H1 (cell line): Measurements from ENCODE around the gene CDCA3. TPM values are rescaled to one million over a fixed set of nuclear protein-coding genes. Genes with fewer than 3 reads are reported as not detected.

ENCODE experiments used
- CTCF ChIA-PET: fragments of 300-600 bp; sonication (Branson Sonifier 250); formaldehyde crosslinking; loops from one replicate; lab custom pipeline; 2021; ENCODE audit not compliant: partially characterized antibody; lab: Charles Lee
- POLR2A ChIA-PET: fragments of 300-600 bp; sonication (Branson Sonifier 250); formaldehyde crosslinking; loops from one replicate; lab custom pipeline; 2021; ENCODE audit warnings: inconsistent platforms; ENCODE audit not compliant: partially characterized antibody; lab: Charles Lee
- DNase-seq, 2 experiments: peaks; one replicate each; pipeline versions ENCODE4 v3.0.0 to v3.0.0-alpha.2; 2010 to 2022; ENCODE audit warnings: low spot score in 2 of 2, low read depth in 1 of 2, mixed read lengths in 1 of 2
- FAIRE-seq: peaks from 2 replicates; lab custom pipeline; 2011; peaks lifted over from hg19 to GRCh38; lab: Jason Lieb, UNC
- H2AFZ ChIP-seq: 2 replicates; pipeline ENCODE4 v1.8.1; 2012; ENCODE audit warnings: low read length, inconsistent platforms
- H2AK5ac ChIP-seq: 2 replicates; pipeline ENCODE4 v1.6.1; 2013; ENCODE audit warnings: low read depth, low read length
- H2BK120ac ChIP-seq: replicated peaks from 2 replicates; pipeline ENCODE3; 2013; ENCODE audit warnings: low read depth, low read length, inconsistent platforms
- H2BK12ac ChIP-seq: 2 replicates; pipeline ENCODE4 v1.6.1; 2013; ENCODE audit warnings: low read depth, low read length
- H2BK15ac ChIP-seq: 2 replicates; pipeline ENCODE4 v1.6.1; 2013; ENCODE audit warnings: low read length
- H2BK20ac ChIP-seq: 2 replicates; pipeline ENCODE4 v1.6.1; 2013; ENCODE audit warnings: low read length
- H2BK5ac ChIP-seq: 2 replicates; pipeline ENCODE4 v1.6.1; 2013; ENCODE audit warnings: low read depth, low read length
- H3K14ac ChIP-seq: 2 replicates; pipeline ENCODE4 v1.6.1; 2013; ENCODE audit warnings: inconsistent platforms; ENCODE audit not compliant: insufficient read length
- H3K18ac ChIP-seq: 2 replicates; pipeline ENCODE4 v1.6.1; 2013; ENCODE audit warnings: low read length; ENCODE audit errors: extremely low read depth
- H3K23ac ChIP-seq: 2 replicates; pipeline ENCODE4 v1.6.1; 2013; ENCODE audit warnings: inconsistent platforms; ENCODE audit not compliant: insufficient read length
- H3K23me2 ChIP-seq: 2 replicates; pipeline ENCODE4 v1.6.1; 2013; ENCODE audit warnings: low read depth, low read length
- H3K27ac ChIP-seq: 2 replicates; pipeline ENCODE4 v1.6.1; 2011; ENCODE audit warnings: low read depth, low read length, inconsistent platforms
- H3K27me3 ChIP-seq, 4 experiments: replicated peaks in 1 of 4; 1 replicate in 1 of 4; 2 replicates in 3 of 4; pipeline versions ENCODE4 v1.6.1 to v1.8.1; 2011 to 2013; ENCODE audit warnings: low read length in 3 of 4, mild to moderate bottlenecking in 3 of 4, inconsistent platforms in 2 of 4, mixed read lengths in 2 of 4, moderate library complexity in 1 of 4; ENCODE audit not compliant: control insufficient read depth in 3 of 4, insufficient read depth in 3 of 4; ENCODE audit errors: extremely low read depth in 1 of 4
- H3K36me3 ChIP-seq, 4 experiments: 2 replicates each; pipeline versions ENCODE4 v1.6.1 to v1.8.1; 2011 to 2013; ENCODE audit warnings: mild to moderate bottlenecking in 4 of 4, low read length in 3 of 4, moderate library complexity in 2 of 4, control low read depth in 1 of 4, inconsistent platforms in 1 of 4; ENCODE audit not compliant: insufficient read depth in 4 of 4, control insufficient read depth in 2 of 4
- H3K4ac ChIP-seq: replicated peaks from 2 replicates; pipeline ENCODE3; 2013; ENCODE audit warnings: low read length, low read depth, mixed read lengths, inconsistent platforms; ENCODE audit not compliant: insufficient read length
- H3K4me1 ChIP-seq, 4 experiments: replicated peaks in 1 of 4; 1 replicate in 1 of 4; 2 replicates in 3 of 4; pipeline versions ENCODE4 v1.6.1 to v1.8.1; 2011 to 2013; ENCODE audit warnings: low read length in 3 of 4, inconsistent platforms in 2 of 4, mixed read lengths in 1 of 4; ENCODE audit not compliant: insufficient read depth in 4 of 4, control insufficient read depth in 3 of 4
- H3K4me2 ChIP-seq, 2 experiments: 2 replicates each; pipeline versions ENCODE4 v1.6.1 to v1.8.1; 2011 to 2013; ENCODE audit warnings: low read depth in 2 of 2, low read length in 2 of 2, control low read depth in 1 of 2, inconsistent platforms in 1 of 2, mild to moderate bottlenecking in 1 of 2; ENCODE audit not compliant: insufficient read depth in 1 of 2
- H3K4me3 ChIP-seq, 4 experiments: fragments of 200-600, 300-600 bp in 1 of 4; sonication (generic), shearing (Covaris generic), sonication (Bioruptor Twin) in 1 of 4; 2 replicates each; pipeline versions ENCODE4 v1.5.1 to v1.8.1; 2011 to 2016; ENCODE audit warnings: low read length in 4 of 4, low read depth in 3 of 4, control low read depth in 2 of 4, inconsistent platforms in 2 of 4, mild to moderate bottlenecking in 2 of 4, mixed read lengths in 1 of 4, moderate library complexity in 1 of 4; ENCODE audit not compliant: insufficient read depth in 2 of 4; ENCODE audit errors: extremely low read depth in 1 of 4
- H3K56ac ChIP-seq: replicated peaks from 2 replicates; pipeline ENCODE3; 2013; ENCODE audit warnings: low read depth, mild to moderate bottlenecking, mixed read lengths, low read length, inconsistent platforms; ENCODE audit not compliant: insufficient read length
- H3K79me1 ChIP-seq: 2 replicates; pipeline ENCODE4 v1.6.1; 2013; ENCODE audit warnings: low read depth, low read length, control low read depth
- H3K79me2 ChIP-seq, 2 experiments: 2 replicates each; pipeline versions ENCODE4 v1.6.1 to v1.8.1; 2012 to 2013; ENCODE audit warnings: low read length in 2 of 2, mild to moderate bottlenecking in 2 of 2, inconsistent platforms in 1 of 2; ENCODE audit not compliant: insufficient read depth in 2 of 2, control insufficient read depth in 1 of 2
- H3K9ac ChIP-seq, 4 experiments: replicated peaks in 1 of 4; 1 replicate in 1 of 4; 2 replicates in 3 of 4; pipeline versions ENCODE4 v1.6.1 to v1.8.1; 2011 to 2013; ENCODE audit warnings: low read depth in 3 of 4, low read length in 3 of 4, control low read depth in 2 of 4, mild to moderate bottlenecking in 2 of 4, moderate library complexity in 2 of 4, inconsistent platforms in 1 of 4; ENCODE audit errors: extremely low read depth in 1 of 4
- H3K9me3 ChIP-seq, 2 experiments: 2 replicates each; pipeline versions ENCODE4 v1.6.1 to v1.8.1; 2012 to 2013; ENCODE audit warnings: mild to moderate bottlenecking in 2 of 2, moderate library complexity in 2 of 2, control low read depth in 1 of 2, inconsistent platforms in 1 of 2, low read depth in 1 of 2, low read length in 1 of 2, mixed read lengths in 1 of 2; ENCODE audit not compliant: insufficient read depth in 2 of 2
- H4K20me1 ChIP-seq, 2 experiments: replicated peaks in 1 of 2; 2 replicates each; pipeline versions ENCODE3 to v1.8.1; 2011 to 2013; ENCODE audit warnings: inconsistent platforms in 2 of 2, low read length in 2 of 2, mild to moderate bottlenecking in 1 of 2; ENCODE audit not compliant: insufficient read depth in 2 of 2, control insufficient read depth in 1 of 2
- H4K5ac ChIP-seq: 2 replicates; pipeline ENCODE4 v1.6.1; 2013; ENCODE audit warnings: low read length, low read depth, mixed read lengths, inconsistent platforms; ENCODE audit not compliant: insufficient read length
- H4K8ac ChIP-seq: 2 replicates; pipeline ENCODE4 v1.8.0; 2013; ENCODE audit warnings: mild to moderate bottlenecking, moderate library complexity, low read length, inconsistent platforms; ENCODE audit not compliant: insufficient read depth; ENCODE audit errors: extremely low read depth
- H4K91ac ChIP-seq: replicated peaks from 2 replicates; pipeline ENCODE3; 2013; ENCODE audit warnings: low read length, mixed read lengths, inconsistent platforms; ENCODE audit not compliant: insufficient read length
- ASH2L ChIP-seq: fragments of 200-600, 300-600 bp; sonication (generic); IDR thresholded peaks from one replicate; pipeline ENCODE4 v1.7.1; 2017; ENCODE audit warnings: low read length
- BCL11A ChIP-seq, 2 experiments: IDR thresholded peaks; one replicate each; pipeline ENCODE4 v1.6.1; 2011; ENCODE audit warnings: low read depth in 2 of 2, low read length in 2 of 2, mild to moderate bottlenecking in 2 of 2
- CTBP2 ChIP-seq: IDR thresholded peaks from 2 replicates; pipeline ENCODE4 v1.7.0; 2011; ENCODE audit warnings: borderline replicate concordance, mild to moderate bottlenecking, moderate library complexity, mixed read lengths, low read length; ENCODE audit not compliant: insufficient read depth, insufficient read length
- GTF2F1 ChIP-seq: IDR thresholded peaks from 2 replicates; pipeline ENCODE4 v1.6.1; 2012; ENCODE audit warnings: low read depth, low read length, improper control_type of control experiment, borderline replicate concordance
- HDAC6 ChIP-seq: IDR thresholded peaks from one replicate; pipeline ENCODE4 v1.7.1; 2012; ENCODE audit warnings: low read depth, mild to moderate bottlenecking, inconsistent platforms, low read length, moderate library complexity
- JUND ChIP-seq: IDR thresholded peaks from 2 replicates; pipeline ENCODE4 v1.6.1; 2011; ENCODE audit warnings: mild to moderate bottlenecking, improper control_type of control experiment, low read length
- NRF1 ChIP-seq: IDR thresholded peaks from 2 replicates; pipeline ENCODE4 v1.6.1; 2011; ENCODE audit warnings: mild to moderate bottlenecking, low read depth, low read length, improper control_type of control experiment
- POLR2AphosphoS5 ChIP-seq: IDR thresholded peaks from 2 replicates; pipeline ENCODE4 v1.6.1; 2011; ENCODE audit warnings: low read depth, low read length
- RBBP5 ChIP-seq: IDR thresholded peaks from 2 replicates; pipeline ENCODE4 v1.7.1; 2012; ENCODE audit warnings: low read depth, mild to moderate bottlenecking, inconsistent platforms, low read length, moderate library complexity, borderline replicate concordance
- SIX5 ChIP-seq: IDR thresholded peaks from 2 replicates; pipeline ENCODE4 v1.6.1; 2011; ENCODE audit warnings: mild to moderate bottlenecking, low read depth, low read length
- SP2 ChIP-seq: IDR thresholded peaks from 2 replicates; pipeline ENCODE4 v1.6.1; 2012; ENCODE audit warnings: mild to moderate bottlenecking, low read length, inconsistent platforms
- SP4 ChIP-seq: IDR thresholded peaks from 2 replicates; pipeline ENCODE4 v1.6.1; 2012; ENCODE audit warnings: low read length, inconsistent platforms
- YY1 ChIP-seq: IDR thresholded peaks from 2 replicates; pipeline ENCODE4 v1.6.1; 2011; ENCODE audit warnings: low read depth, mild to moderate bottlenecking, low read length
- WGBS, 2 experiments: shearing (Covaris generic) in 1 of 2; methylation state at CpG; one replicate each; pipeline versions ENCODE4 v1.1.6 to v1.1.7; 2013 to 2015; ENCODE audit warnings: low lambda C conversion rate in 2 of 2, mixed read lengths in 2 of 2, inconsistent platforms in 1 of 2, low coverage in 1 of 2, missing lambda C conversion rate in 1 of 2; ENCODE audit not compliant: insufficient replicate concordance in 2 of 2, insufficient coverage in 1 of 2, insufficient read length in 1 of 2; ENCODE audit errors: extremely low coverage in 1 of 2, missing lambda C conversion rate in 1 of 2; 5-methylcytosine and 5-hydroxymethylcytosine counted together
- polyA plus RNA-seq, 7 experiments: library from polyadenylated mRNA; depleted of rRNA in 3 of 7; stranded (reverse) in 5 of 7; unstranded in 2 of 7; fragments of >200 nt in 5 of 7; fragments of 200-250 nt in 2 of 7; gene quantifications; 1 replicate in 5 of 7; 2 replicates in 1 of 7; 4 replicates in 1 of 7; pipeline versions ENCODE4 v1.2.1 to v1.2.3, GENCODE V29; 2011 to 2013; ENCODE audit warnings: missing spikeins in 2 of 7, mixed read lengths in 2 of 7
- total RNA-seq: library from RNA; stranded (reverse); fragmentation: NEBNext Ultra II Directional; extraction: Animal tissue kit (Norgen Biotek cat#: 25700); gene quantifications from 2 replicates; pipeline ENCODE4 v1.2.1, GENCODE V29; 2021
- TF ChIP-seq, protein P1 (sequence below): IDR thresholded peaks from 2 replicates; pipeline ENCODE4 v1.6.1; 2011; ENCODE audit warnings: low read depth, mild to moderate bottlenecking, low read length; ENCODE audit not compliant: insufficient read depth

Gene CDCA3
- total and polyA plus RNA-seq, 2 of the 8 experiments (the other 6 are each of a cell fraction or from before 2014, with no cell fraction given): 47.7 to 71.2 TPM

- Histone ChIP-seq H3K9ac (no peak overlapping the region), H4K8ac (no peak overlapping the region), H3K23me2 (peaks cover 9% of the 10 kb centered on the region; the same call in 1 of the 2 replicates), H3K14ac (no peak overlapping the region), H2BK20ac (no peak overlapping the region), H3K27me3 (no peaks in the 10 kb centered on the region; a peak in 2 of 7 replicates), H3K4me2 (no peak overlapping the region), H3K79me2 (peaks cover 0 to 9% of the 10 kb centered on the region in 2 experiments; a peak in 1 of 4 replicates), H2AK5ac (no peak overlapping the region), H2BK120ac (no peak overlapping the region), H2AFZ (no peak overlapping the region), H3K9me3 (no peaks in the 10 kb centered on the region), H3K4me1 (peaks cover 4 to 18% (median 10%) of the 10 kb centered on the region in 4 experiments), H2BK15ac (no peak overlapping the region), H3K27ac (no peak overlapping the region), H4K20me1 (peaks cover 0 to 4% of the 10 kb centered on the region in 2 experiments), H4K91ac (no peak overlapping the region), H3K23ac (no peak overlapping the region), H3K18ac (no peak overlapping the region), H2BK12ac (no peak overlapping the region), H3K79me1 (peaks cover 4% of the 10 kb centered on the region), H3K4ac (no peak overlapping the region), H2BK5ac (no peak overlapping the region), H3K4me3 (no peak overlapping the region), H4K5ac (no peak overlapping the region), H3K56ac (no peak overlapping the region), H3K36me3 (peaks cover 17 to 41% (median 33%) of the 10 kb centered on the region in 4 experiments)
- ChIA-PET POLR2A (interaction anchor here (1.1 to 27.1 kb wide), 6 partner anchors 10 to 79 kb away, joined by 3 to 388 read pairs (median 14); partner anchors contain the start of genes CDCA3, GNB3, GPR162 and MLF2), CTCF (interaction anchor here (0.6 to 23.7 kb wide), 6 partner anchors 16 to 268 kb away, joined by 3 to 532 read pairs (median 148); partner anchors contain the start of genes CD4, CDCA3, GNB3 and LAG3)
- FAIRE-seq: no peak
- 91% methylated on average over 12 of the region's 12 CpGs; no CpG with 5 or more reads in 1 of the 2 experiments for WGBS, 2 experiments
- DNase-seq: no peak
- TF ChIP-seq, protein P1, sequence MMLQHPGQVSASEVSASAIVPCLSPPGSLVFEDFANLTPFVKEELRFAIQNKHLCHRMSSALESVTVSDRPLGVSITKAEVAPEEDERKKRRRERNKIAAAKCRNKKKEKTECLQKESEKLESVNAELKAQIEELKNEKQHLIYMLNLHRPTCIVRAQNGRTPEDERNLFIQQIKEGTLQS: no peak
- no peak for TF ChIP-seq CTBP2
- no peak for TF ChIP-seq JUND
- no peak for TF ChIP-seq BCL11A (IDR thresholded peaks at IDR 0.05; ENCODE audit: low read depth in 2 of 2, low read length in 2 of 2)
- TF ChIP-seq YY1: no peak
- no peak for TF ChIP-seq HDAC6
- no peak for TF ChIP-seq SIX5
- TF ChIP-seq NRF1: no peak
- TF ChIP-seq POLR2AphosphoS5: no peak
- TF ChIP-seq GTF2F1: no peak
- no peak for TF ChIP-seq ASH2L
- no peak for TF ChIP-seq SP2
- no peak for TF ChIP-seq SP4
- no peak for TF ChIP-seq RBBP5
Observed at GRCh38 chr12:6831450-6831995, 19.6 kb downstream of the CDCA3 start.
